ENCODE measurements around the gene IL18BP.
A peak's percentile ranks its signal among the peaks of the same experiment; 100 is the strongest.

The IL18BP gene

DNA sequence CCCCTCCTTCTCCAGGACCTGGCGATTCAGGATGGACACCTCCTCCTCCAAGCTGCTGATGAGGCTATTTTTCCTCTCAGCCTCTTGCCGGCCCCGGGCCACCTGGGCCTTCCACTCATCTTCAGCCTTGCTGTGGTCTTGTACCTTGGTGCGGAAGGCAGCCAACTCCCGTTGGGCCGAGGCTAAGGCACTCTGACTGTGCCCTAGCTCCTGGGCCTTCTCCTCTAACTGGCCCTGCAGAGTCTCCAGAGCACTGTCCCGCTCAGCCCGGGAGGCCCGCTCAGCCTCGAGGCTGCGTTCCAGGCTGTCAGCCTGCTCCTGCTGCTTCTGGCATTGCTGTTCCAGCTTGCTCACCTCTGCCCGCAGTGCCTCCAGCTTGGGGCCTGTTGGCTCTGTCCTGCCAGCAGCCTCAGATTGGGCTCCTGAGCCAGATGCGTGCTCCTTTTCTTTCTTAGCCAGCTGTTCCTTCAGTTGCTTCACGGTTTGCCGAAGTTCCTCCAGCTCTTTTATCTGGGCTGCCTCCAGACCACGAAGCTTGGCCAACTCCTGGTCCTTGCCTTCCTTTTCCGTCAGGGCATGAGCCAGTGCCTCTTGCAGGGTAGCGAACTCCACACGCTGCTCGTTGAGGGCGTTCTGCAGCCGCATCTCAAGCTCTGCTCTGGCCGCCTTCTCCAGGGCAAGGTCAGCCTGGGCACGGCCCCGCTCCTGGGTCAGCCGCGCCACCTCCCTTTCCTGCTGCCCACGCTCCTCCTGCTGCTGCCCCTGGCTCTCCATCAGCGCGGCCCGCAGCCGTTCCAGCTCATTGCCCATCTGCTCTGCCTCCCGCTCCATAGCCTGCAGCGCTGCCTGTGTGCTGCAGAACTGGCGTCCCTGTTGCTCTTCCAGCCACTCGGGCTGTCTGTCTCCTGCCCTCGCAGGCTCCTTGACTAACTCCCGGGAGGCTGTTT, 15.3 kb downstream of the IL18BP start:
- DNase-seq: no peak

DNA sequence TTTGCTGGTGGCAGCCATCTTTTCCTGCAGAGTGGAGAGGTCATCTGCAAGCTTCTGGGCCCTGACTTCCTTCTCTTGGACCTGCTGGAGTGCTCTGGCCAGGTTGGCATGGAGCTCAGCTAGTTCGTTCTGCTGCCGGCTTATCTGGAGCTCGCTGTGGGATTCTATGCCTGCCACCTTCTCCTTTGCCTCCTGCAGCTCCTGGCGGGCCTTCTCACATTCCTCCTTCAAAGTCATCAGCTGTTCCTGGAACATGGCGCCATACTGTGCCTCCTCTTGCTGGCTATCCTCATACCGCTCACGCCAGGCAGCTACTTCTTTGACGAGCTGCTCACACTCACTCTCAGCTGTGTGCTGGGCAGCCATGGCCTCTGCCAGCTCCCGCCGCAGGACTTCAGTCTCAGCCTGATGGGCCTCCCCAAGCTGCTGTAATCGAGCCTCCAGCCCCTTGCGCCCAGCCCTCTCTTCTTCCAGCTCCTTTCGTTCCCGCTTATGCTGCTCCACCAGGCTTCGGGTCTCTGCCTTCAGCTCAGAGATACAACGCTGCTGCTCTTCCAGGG, 16.1 kb downstream of the IL18BP start:
- DNase-seq: no peak

DNA sequence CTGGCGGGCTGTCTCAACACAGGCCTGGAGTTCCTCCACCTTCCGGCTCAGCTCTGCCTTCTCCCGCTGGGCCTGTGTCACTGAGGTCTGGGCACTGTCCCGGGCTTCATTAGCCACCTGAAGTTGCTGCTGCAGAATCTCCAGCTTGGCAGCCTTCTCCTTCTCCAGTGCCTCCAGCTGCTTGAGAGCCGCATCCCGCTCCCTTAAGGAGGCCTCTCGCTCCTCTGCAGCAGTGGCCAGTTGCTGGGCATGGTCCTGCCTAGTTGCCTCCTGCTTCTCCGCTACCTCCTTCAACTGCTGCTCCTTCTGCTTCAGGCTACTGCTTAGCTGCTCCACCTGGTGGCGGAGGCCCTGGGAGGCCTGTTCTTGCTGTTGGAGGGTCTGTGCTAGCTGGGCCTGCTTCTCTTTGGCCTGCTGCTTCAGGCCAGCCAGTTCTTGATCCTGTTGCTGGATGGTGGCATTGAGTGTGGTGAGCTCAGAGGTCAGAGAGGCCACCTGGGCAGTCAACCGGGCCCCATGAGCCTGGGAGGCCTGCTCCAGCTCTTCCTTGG, 16.9 kb downstream of the IL18BP start:
- DNase-seq: no peak

DNA sequence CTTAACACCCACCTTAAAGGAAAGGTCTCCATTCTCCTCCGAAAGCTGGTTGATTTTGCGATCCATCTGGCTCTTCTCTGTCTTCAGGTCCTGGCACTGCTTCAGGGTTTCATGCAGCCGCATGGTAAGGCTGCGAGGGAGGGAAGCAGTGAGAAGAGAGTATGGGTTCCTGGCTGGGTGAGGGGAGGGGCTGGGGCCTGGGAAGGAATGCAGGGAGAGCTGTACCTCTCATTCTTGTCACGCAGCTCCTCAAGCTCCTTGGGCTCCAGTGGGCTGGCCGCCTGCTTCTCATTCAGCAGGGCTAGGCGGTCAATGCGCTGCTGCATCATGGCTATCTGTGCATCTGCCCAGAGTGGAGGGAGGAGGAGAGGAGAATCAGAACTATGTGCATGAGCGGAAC, 19.5 kb downstream of the IL18BP start:
- DNase-seq: no peak

DNA sequence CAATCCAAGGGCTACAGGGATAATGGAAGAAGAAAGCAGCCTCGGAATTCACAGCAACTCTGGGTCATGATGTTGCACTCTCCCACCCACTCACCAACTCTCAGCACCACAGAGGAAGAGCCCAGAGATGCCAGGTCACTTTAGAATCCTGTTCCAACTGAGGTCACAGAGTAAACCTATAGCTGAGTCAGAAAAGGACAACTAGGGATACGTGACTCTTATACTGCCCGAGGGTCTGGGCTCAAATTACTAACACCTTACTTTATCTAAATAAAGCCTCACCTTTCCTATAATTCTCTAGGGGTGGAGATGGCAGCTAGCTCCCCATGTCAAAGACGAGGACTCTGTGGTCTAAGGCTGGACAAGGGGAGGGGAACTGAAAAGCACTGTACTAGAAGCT, 24.6 kb downstream of the IL18BP start:
- DNase-seq: no peak

DNA sequence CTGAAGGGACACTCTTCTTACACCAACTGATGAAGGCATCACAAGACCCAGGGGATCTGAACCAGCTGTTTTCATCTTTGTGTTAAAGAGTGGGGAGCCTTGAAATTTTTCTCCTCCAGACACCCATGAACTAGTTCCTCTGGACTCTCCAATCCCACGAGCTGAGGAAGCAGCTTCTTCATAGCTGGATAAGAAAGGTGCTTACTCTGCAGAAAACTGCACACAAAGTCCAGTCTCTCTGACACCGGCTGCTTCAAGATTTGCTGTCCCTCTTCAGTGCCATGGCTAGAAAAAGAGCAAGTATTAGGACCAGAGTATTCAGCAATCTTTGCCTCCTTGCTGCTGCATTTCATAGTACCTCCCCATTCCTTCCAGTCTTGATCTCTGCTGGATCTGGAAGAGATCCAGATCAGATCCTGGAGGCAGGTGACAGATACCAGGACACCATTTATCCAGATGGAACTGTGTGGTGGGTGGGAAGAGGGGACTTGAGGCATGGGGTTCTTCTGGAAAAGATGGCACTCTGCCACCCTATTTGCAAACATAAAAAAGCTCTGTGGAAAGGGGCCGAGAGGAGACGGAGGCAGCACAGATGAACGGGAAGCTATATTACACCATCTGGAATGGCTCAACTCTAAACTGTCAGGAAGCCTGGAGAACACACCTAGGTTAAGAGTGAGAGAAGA, 25.5 kb downstream of the IL18BP start:
- DNase-seq: no peak

DNA sequence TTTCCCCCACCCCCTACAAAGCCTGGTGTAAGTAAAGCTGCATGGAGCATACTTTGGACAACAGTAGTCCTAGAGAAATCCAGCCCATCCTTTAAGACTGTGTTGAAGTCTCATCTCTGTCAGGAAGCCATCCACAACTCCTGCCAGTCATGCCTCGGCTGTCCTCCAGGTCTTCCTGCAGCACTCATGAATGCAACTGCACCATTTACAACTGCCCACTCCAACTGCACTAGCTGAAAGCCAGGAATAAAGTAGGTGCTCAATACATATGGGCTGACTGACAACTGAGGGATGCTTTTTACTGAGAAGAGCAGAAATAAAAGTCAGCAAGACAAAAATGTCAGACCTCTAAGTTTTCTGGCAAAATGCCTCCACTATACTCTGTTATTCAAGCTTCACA, 27.4 kb downstream of the IL18BP start:
- DNase-seq: no peak

DNA sequence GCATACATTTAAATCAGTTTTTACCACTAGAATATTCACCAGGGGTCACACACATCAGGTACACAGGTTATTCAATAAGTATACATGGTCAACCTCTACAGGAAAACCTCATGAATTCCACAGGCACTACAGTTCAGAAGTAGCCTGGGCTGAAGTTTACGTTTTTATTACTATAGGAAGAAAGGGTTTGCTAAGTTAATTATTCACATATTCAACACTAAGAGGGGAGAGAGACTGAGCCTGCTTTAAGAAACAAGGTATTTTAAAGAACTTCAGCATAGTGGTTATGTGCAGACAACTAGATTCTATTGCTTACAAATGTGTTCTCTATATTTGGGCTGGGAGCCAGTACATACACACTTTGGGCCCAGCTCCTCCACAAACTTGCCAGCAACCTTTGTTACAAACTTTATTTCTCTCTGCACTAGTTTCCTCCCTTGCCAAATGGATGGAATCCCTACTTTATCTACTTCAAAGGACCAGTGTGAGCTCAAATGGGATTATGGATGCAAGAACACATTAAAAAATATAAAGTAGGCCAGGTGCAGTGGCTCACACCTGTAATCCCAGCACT, 31.9 kb downstream of the IL18BP start:
- no peak for DNase-seq

DNA sequence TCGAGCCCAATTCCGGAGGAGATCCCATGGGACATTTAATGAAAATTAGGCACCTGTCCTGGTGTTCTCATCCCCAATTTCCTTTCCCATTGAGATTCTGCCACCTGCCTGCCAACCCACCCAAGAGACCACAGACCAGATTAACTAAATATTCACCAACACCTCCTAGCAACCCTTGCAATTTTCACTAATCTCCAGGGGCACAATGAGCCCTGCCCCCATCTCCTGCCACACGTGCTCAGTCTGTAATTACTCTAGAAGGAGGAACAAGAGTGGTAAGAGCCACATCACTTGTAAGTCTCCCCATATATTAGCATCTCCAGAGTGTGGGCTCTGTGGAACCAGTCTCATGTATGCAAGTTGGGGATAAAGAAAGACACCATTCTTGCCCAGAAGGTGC, 38.0 kb downstream of the IL18BP start:
- DNase-seq: no peak

DNA sequence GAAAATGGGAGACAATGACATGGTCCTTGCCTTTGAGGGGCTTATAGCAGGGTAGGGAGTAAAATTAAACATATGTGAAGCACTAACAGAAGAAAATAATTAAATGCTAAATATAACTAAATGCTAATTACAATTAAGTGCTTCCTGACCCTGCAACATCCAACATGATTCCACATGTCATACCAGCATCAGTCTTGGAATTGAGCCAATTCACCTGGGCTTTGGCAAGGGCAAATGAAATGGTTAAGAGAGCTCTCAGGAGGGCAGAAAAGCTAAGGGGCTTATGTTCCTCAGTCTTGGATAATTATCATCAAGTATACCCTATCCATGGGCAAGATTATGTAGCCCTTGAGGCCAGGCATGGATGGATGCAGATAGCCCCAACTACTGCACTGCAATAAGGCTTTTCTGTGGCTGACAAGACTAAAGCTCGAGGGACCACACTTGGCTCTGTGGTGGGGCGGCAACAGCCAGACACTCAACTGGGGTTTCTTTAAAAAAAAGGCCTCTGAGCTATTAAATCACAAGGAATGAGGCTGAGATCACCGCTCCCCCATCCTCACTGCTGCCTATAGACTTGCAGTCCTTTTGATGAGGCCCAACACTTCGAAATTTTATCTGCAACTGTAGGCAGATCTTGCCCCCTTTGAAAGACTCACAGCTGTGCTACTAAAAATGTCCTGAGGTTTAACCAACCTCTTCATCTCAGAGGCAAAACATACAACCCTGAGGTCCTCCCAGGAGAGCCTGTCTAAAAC, 39.0 kb downstream of the IL18BP start:
- DNase-seq: peak; percentile 36

DNA sequence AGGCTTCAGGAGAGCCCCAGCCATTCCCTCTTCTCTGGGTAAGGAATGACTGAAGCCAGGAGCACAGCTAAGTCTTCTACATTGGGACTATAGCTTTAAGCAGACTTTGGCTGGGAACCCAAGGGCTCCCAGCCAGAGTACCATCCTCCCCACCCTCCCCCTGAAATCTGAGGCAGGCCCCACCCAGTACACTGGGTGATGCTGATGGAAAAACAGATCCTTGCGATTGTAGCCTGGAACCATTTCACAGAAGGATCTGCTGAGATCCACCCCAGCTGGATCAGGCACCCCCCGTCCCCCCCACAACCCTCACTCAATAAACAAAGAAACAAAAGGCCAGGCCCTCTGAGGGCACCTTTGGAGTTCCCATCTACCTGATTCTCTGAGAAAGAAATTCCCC, 39.8 kb downstream of the IL18BP start:
- peak; percentile 73 for DNase-seq

DNA sequence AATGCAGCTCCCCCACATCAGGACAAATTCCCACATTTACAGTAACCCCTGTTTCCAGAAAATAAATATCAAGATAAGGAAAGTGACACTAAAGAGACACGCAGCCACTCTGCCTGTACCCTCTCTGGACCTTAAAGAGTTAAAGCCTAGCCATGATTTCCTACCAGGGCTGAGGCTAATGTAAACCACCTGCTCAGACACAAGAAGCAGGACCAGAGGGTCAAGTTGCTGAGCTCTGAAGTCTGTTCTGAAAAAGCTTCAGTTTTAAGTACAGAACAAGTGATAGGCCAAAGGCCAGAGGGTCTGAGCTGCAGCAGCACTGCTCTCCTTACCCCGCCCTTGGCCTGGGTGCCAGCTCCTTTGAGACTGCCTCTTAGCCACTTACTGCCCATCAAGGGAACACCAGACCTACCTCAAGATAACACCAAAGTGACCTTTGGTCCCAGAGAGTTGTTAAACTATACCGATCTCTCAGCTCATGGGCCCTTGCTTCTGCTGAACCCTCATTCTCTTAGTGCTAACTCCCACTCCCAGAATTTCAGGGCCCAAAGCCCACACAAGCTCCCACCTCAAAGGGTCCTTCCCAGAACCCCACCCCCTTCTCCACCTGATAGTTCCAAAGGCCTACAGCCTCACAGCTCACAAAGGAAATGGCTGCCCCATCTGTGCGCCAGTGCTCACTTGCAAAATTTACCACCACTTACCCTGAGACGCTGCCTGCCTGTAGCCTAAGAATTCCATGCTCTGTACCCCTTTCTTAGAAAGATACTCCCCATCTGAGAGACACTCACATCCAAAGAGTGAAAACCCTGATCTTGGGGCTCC, 40.5 kb downstream of the IL18BP start:
- DNase-seq: peak; percentile 26

DNA sequence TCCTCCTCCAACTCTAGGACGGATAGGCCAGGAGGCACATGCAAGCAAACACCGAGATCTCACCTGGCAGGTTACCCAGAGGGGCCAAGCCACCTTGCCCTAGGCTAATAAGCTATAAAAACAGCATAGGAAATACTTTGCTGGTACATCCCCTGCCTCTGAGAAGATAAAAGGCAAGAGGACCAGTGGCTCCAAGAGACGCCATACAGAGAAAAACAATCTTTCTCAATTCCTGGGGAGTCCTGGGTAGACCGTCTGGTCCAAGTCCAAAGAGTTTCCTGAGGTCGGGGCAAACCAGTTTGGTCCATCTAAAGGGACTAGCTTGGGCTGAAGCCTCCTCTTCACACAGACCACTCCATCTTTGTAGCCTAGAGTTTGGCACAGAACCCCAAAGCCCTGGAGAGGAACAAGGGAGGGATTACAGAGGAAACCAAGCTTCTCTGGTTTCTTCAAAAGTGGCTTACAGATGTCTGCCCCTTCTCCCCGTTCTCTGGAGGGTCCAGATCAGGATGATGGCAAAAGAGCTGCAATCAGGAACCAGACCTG, 41.2 kb downstream of the IL18BP start:
- DNase-seq: no peak

DNA sequence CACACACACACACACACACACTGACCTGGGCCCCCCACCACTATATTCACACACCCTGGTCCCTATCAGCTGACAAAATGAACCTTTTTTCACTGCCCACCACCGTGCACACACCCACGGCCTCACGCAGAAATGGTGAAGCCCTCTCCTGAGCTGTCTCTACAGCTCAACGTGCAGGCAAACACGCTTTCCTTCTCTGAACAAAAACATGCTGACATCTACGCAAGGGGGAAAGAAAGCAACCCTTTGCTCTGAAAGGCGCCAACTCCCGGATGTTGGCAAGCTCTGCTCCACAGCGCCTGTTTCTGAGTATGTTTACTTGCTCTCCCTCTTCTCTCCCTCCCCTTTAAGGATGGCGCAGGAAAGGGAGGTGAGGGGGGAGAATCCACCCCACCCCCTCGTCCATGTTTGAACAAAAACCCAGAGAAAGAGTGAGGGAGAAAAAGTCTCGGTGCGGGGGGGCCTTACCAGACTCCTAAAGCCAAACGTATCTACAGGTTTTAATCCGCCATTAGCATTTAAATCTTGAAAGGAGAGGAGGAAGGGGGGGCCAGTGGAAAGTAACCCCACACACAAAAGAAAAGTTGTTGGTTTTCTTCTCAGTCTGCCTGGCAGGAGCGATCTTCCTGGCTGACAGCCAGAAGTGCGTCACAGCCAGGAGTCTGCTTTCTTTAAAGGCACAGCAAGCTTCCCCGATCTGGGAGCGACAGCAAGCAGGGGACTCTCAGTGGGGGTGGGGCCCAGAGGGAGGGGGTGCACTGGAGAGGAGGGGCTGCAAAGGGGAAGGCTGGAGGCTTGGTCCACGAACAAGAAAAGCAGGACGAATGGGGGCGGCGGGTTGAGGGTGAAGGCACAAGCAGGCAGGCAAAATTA, 42.0 kb downstream of the IL18BP start:
- DNase-seq: peak; percentile 97

DNA sequence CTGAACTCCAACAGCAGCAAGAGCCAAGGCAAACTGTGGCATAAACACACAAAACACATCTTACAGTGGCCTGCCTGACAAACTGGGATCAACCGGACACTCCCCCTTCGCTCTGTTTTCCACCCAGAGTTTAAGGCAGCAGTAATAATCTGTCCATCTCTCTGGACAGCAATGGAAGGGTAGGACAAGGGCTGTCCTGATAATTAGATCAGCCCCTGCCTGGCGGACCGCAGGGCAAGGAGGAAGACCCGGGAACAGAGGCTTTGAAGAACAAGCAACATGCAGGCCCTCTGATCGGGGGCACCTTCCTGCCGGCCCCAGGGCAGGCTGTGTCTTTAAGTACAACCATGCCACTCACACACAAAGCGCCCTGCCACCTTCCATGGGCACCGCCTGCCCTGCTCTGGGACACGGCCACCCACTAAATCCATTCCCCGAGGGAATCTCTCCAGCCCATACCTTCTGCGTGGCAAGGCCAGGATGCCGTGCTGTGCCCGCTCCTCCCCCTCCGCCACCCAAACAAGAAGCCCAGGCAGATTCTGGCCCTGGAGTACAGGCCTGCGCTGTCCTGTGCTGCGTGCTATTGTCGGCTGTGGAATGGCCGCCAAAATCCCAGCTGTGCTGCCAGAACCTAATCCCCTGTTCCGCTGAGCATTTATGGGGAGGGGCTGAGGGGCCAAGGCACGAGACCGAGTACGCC, 42.8 kb downstream of the IL18BP start:
- DNase-seq: peak; percentile 81

DNA sequence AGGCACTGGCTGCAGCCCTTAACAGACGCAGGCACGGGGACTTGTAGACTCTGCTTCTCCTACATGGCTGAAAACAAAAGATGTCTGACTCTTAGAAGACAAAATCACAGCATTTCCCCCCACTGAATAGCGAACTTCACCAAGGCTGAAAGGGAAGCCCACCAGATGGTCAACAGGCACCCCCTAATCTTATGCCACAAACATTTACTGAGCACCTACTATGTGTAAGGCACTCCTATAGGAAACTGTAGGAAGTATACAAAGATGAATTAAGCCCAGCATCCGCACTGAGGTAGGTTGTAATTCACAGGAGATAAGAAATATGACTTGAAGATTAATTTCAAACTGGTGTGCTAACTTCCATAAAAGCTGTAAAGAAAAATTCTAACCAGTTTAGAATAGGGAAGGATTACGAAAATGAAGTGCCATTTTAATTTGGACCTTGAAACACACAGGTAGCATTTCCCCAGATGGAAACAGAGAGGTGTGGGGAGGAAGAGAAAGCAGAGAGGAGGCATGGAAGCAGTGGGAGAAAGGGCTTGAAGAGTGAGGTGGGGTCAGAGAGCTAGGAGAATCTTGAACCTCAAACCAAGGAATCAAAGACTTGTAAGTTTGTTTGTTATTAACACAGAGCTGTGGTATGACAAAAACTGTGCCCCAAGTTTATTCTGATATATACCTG, 43.5 kb downstream of the IL18BP start:
- DNase-seq: no peak

DNA sequence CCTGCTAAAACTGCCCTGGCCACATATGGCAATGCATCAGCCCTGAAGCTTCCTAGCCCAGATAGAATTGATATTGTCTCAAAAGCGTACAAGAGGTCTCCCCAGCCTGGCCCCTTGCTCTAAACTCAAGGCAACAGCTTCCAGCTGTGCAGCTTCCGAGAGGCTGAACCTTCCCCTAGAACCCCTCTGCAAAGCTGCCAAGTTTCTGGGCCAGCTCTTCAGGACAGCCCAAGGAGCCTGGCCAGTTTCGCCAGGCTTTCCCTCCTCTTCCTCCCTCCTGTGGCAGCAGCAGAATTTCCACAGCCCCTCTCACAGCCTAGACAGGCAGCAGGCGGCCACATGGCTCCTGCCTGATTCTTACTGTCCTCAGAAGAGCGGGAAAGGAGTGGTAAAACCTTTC, 47.1 kb downstream of the IL18BP start:
- DNase-seq: no peak

DNA sequence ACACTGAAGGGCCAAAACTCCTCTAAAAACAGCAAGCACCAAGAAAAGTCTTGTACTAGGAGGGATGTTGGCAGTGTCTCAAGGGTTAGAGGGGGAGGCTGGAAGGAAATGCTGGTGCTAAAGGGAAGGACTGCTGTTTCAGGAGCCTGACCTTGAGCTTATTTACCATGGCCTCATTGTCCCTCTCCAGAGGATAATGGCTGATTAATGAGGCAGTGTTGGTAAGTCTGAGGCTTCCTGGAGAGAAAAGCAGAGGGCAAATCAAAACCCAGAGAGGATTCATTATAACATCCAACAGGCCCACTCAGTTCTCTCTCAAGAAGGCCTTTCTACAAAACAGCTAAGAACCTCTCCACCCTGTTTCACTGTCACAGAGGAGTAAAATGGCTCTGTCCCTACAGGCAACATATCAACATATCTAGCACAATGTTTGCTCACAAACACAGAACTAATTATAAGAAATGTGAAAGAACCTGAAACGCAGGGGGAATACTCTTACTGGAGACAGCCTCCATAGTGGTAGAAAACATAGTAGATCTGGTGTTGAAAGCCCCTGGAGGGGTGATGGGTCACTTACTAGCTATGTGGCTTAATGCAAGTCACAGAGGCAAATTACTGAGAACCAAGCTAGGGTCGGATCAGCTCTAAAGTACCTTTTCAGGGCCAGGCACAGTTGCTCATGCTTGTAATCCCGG, 50.2 kb downstream of the IL18BP start:
- no peak for DNase-seq
